Hepatocyte (in vitro differentiated cells): ENCODE results near the gene GFM1.

Source experiments
- CTCF ChIP-seq: fragments of 200-600 bp; sonication (generic); IDR thresholded peaks from 2 replicates; pipeline ENCODE4 v1.5.1; 2016; ENCODE audit warnings: antibody characterized with exemption, mild to moderate bottlenecking; ENCODE audit not compliant: poor library complexity
- EZH2 ChIP-seq: fragments of 200-600 bp; sonication (generic); IDR thresholded peaks from 2 replicates; pipeline ENCODE4 v1.6.1; 2016; ENCODE audit warnings: antibody characterized with exemption, mild to moderate bottlenecking, borderline replicate concordance

GRCh38 chr3:158685159-158685558 is 40.8 kb downstream of the GFM1 start:
- TF ChIP-seq CTCF, result no peak
- TF ChIP-seq EZH2, result no peak
